SU-DHL-6 (cell line): Measurements from ENCODE around the gene ZNF311.
A peak's percentile ranks its signal among the peaks of the same experiment; 100 is the strongest.

Experiments used
- H2AFZ ChIP-seq: fragments of 200-600 bp; sonication (generic); 2 replicates; pipeline ENCODE4 v1.6.1; 2014; ENCODE audit warnings: low read depth, mild to moderate bottlenecking, moderate library complexity, mixed read lengths, antibody characterized with exemption, low read length; ENCODE audit not compliant: severe bottlenecking
- H3F3A ChIP-seq: fragments of 200-600 bp; shearing (Covaris generic); 2 replicates; pipeline ENCODE4 v1.6.0; 2016; ENCODE audit warnings: antibody characterized with exemption, mild to moderate bottlenecking; ENCODE audit not compliant: insufficient read depth
- H3K27ac ChIP-seq: fragments of 200-600 bp; sonication (generic); 2 replicates; pipeline ENCODE4 v1.5.1; 2016; ENCODE audit warnings: low read depth, mild to moderate bottlenecking, low read length, moderate library complexity, mixed read lengths
- H3K27me3 ChIP-seq: fragments of 200-600 bp; sonication (generic), shearing (Covaris generic); 2 replicates; pipeline ENCODE4 v1.6.0; 2014; ENCODE audit warnings: mild to moderate bottlenecking, low read length
- H3K36me3 ChIP-seq: fragments of 200-600 bp; sonication (generic); 2 replicates; pipeline ENCODE4 v1.6.1; 2014; ENCODE audit warnings: mild to moderate bottlenecking, low read length, mixed read lengths
- H3K4me2 ChIP-seq: fragments of 300-600, 200-600 bp; shearing (Covaris generic), sonication (generic); 2 replicates; pipeline ENCODE4 v1.6.0; 2014; ENCODE audit warnings: low read length, low read depth, mild to moderate bottlenecking; ENCODE audit not compliant: poor library complexity, severe bottlenecking
- H3K4me3 ChIP-seq: fragments of 200-600 bp; sonication (generic); 2 replicates; pipeline ENCODE4 v1.5.1; 2014; ENCODE audit warnings: antibody characterized with exemption, low read length, mild to moderate bottlenecking, mixed read lengths; ENCODE audit not compliant: insufficient read depth, poor library complexity, severe bottlenecking
- H3K79me2 ChIP-seq: fragments of 200-600 bp; sonication (generic); 2 replicates; pipeline ENCODE4 v1.6.1; 2014; ENCODE audit warnings: mild to moderate bottlenecking, low read length, moderate library complexity; ENCODE audit not compliant: insufficient read depth
- H3K9ac ChIP-seq: fragments of 200-600 bp; sonication (generic); 2 replicates; pipeline ENCODE4 v1.7.0; 2014; ENCODE audit warnings: mild to moderate bottlenecking, low read length
- H3K9me2 ChIP-seq: fragments of 200-600 bp; sonication (generic); replicated peaks from 2 replicates; pipeline ENCODE4 v1.6.1; 2014; ENCODE audit warnings: low read length; ENCODE audit not compliant: insufficient read depth
- H3K9me3 ChIP-seq: fragments of 200-600 bp; sonication (generic); 2 replicates; pipeline ENCODE4 v1.6.1; 2014; ENCODE audit warnings: low read length, mixed read lengths; ENCODE audit not compliant: insufficient read depth
- H4K20me1 ChIP-seq: fragments of 200-600 bp; sonication (generic); 2 replicates; pipeline ENCODE4 v1.6.1; 2014; ENCODE audit warnings: low read depth, mild to moderate bottlenecking, antibody characterized with exemption, low read length, moderate library complexity, mixed read lengths
- EZH2phosphoT487 ChIP-seq: fragments of 200-600 bp; sonication (generic), shearing (Covaris generic); conservative IDR thresholded peaks from 2 replicates; pipeline ENCODE4 v1.6.1; 2018; ENCODE audit warnings: mild to moderate bottlenecking, antibody characterized with exemption, low read length, moderate library complexity, mixed read lengths
- TF ChIP-seq, protein P1 (sequence below): fragments of 200-600 bp; sonication (generic); IDR thresholded peaks from one replicate; pipeline ENCODE4 v1.5.1; 2017; ENCODE audit warnings: antibody characterized with exemption, mild to moderate bottlenecking, low read length, moderate library complexity; ENCODE audit not compliant: insufficient read depth, poor library complexity, severe bottlenecking

The ZNF311 gene

GRCh38 chr6:28982476-28983266, 22.4 kb downstream of the ZNF311 start:
- H2AFZ ChIP-seq = peak overlapping the region; percentile 52

GRCh38 chr6:28981833-28982475, 23.2 kb downstream of the ZNF311 start:
- no peaks in the 10 kb centered on the region for H3K9me3 ChIP-seq
- no peak overlapping the region for H3K27ac ChIP-seq
- peak overlapping the region; percentile 52 for H2AFZ ChIP-seq

More at GRCh38 chr6:28982476-28983266, 22.4 kb downstream of the ZNF311 start:
- Histone ChIP-seq H3K4me3 (peak overlapping the region; percentile 92), H3K27me3 (no peaks in the 10 kb centered on the region), H3K9ac (peak overlapping the region; percentile 45), H4K20me1 (no peaks in the 10 kb centered on the region), H3K9me3 (no peaks in the 10 kb centered on the region), H3K27ac (no peak overlapping the region), H3K36me3 (no peaks in the 10 kb centered on the region), H3F3A (peaks cover 22% of the 10 kb centered on the region), H3K9me2 (no peaks in the 10 kb centered on the region), H3K79me2 (no peaks in the 10 kb centered on the region), H3K4me2 (peak overlapping the region; percentile 89)
- 0 out of 2 replicates have a peak, but pooled peaks have one; percentile 68 for TF ChIP-seq EZH2phosphoT487
- TF ChIP-seq, protein P1, sequence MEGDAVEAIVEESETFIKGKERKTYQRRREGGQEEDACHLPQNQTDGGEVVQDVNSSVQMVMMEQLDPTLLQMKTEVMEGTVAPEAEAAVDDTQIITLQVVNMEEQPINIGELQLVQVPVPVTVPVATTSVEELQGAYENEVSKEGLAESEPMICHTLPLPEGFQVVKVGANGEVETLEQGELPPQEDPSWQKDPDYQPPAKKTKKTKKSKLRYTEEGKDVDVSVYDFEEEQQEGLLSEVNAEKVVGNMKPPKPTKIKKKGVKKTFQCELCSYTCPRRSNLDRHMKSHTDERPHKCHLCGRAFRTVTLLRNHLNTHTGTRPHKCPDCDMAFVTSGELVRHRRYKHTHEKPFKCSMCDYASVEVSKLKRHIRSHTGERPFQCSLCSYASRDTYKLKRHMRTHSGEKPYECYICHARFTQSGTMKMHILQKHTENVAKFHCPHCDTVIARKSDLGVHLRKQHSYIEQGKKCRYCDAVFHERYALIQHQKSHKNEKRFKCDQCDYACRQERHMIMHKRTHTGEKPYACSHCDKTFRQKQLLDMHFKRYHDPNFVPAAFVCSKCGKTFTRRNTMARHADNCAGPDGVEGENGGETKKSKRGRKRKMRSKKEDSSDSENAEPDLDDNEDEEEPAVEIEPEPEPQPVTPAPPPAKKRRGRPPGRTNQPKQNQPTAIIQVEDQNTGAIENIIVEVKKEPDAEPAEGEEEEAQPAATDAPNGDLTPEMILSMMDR = no peak

GRCh38 chr6:28981431-28981832, 23.7 kb downstream of the ZNF311 start:
- Histone ChIP-seq H3K27ac (peak overlapping the region; percentile 42), H3K36me3 (no peaks in the 10 kb centered on the region), H3K4me3 (peak overlapping the region; percentile 92), H3K9me2 (no peaks in the 10 kb centered on the region), H3F3A (peaks cover 22% of the 10 kb centered on the region), H3K9me3 (no peaks in the 10 kb centered on the region), H3K79me2 (no peaks in the 10 kb centered on the region), H3K27me3 (no peaks in the 10 kb centered on the region), H3K4me2 (peak overlapping the region; percentile 89), H2AFZ (peak overlapping the region; percentile 72), H4K20me1 (no peaks in the 10 kb centered on the region), H3K9ac (peak overlapping the region; percentile 45)
- TF ChIP-seq, protein P1 = no peak
- no peak for TF ChIP-seq EZH2phosphoT487

More at GRCh38 chr6:28981833-28982475, 23.2 kb downstream of the ZNF311 start:
- no peak for TF ChIP-seq EZH2phosphoT487
- TF ChIP-seq, protein P1 = no peak
- Histone ChIP-seq H3K9ac (peak overlapping the region; percentile 45), H3K36me3 (no peaks in the 10 kb centered on the region), H3K4me3 (peak overlapping the region; percentile 92), H3K79me2 (no peaks in the 10 kb centered on the region), H3K4me2 (peak overlapping the region; percentile 89), H3F3A (peaks cover 22% of the 10 kb centered on the region), H3K9me2 (no peaks in the 10 kb centered on the region), H3K27me3 (no peaks in the 10 kb centered on the region), H4K20me1 (no peaks in the 10 kb centered on the region)
